Measurements from ENCODE around the gene HTR5A. TPM values are rescaled to one million over a fixed set of nuclear protein-coding genes. Genes with fewer than 3 reads are reported as not detected.

The HTR5A gene
- total and polyA plus RNA-seq, 7 experiments from 2014 or later: not detected

DNA sequence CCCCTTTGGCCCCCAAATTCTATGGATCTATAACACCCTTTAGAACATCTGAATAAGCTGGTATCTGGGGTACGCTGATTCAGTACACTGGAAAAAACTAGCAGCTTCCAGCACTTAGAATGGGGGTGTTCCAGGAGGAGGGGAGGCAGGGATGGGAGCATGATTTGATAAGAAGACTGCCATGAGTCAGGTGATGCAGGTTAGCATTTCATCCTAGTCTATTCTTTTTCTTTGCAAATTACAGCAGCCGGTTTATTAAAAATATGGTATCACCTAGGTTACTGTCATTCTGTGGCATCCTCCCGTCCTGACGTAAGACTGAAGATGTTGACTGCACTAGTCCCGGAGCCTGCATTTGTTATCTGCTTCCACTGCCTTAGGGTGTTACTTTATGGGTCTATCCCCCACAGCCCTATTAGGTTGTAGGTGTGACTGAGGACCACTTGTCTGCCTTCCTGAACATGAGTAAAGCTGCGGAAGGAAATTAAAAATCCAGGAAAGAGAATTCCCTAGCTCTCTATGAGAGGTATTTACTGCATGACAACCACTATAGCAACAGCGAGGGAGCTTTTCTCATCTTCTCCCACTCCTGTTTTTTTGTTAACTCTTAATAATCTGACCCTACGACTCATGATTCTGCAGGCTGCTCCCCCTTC, 1.9 kb downstream of the HTR5A start:
- no peak overlapping the region for H3K4me3 ChIP-seq (ENCODE audit: low read length)
- ChIA-PET POLR2A (no interaction called here), CTCF (no interaction called here)
- Mint-ChIP-seq H3K9me3 (peaks cover 0 to 4% (median 0%) of the 10 kb centered on the region in 11 donors), H3K27ac (no peak overlapping the region), H3K27me3 (peaks cover 39 to 64% (median 48%) of the 10 kb centered on the region in 5 donors), H3K4me1 (peaks cover 0 to 5% (median 0%) of the 10 kb centered on the region in 7 donors), H3K4me3 (no peak overlapping the region), H3K36me3 (peaks cover 0 to 5% (median 0%) of the 10 kb centered on the region in 5 donors)
- H3K27ac ChIP-seq (ENCODE audit: low read depth, low read length): no peak overlapping the region
- H3K27me3 ChIP-seq (ENCODE audit: control insufficient read depth in 2 of 2, insufficient read depth in 2 of 2, low read length in 2 of 2): peaks cover 0 to 15% of the 10 kb centered on the region in 2 donors
- no peak for DNase-seq
- H3K9me3 ChIP-seq (ENCODE audit: control insufficient read depth in 2 of 3, low read length in 3 of 3): no peaks in the 10 kb centered on the region
- intact Hi-C loops (cut with micrococcal nuclease): loop anchor here (5.0 to 10.0 kb wide), 2 partner anchors 145 to 273 kb away; no protein-coding TSS in a partner anchor
- no peaks in the 10 kb centered on the region for H3K36me3 ChIP-seq (ENCODE audit: control insufficient read depth in 2 of 3, insufficient read depth in 3 of 3, low read length in 3 of 3)
- no peak for ATAC-seq
- no peaks in the 10 kb centered on the region for H3K4me1 ChIP-seq (ENCODE audit: control insufficient read depth in 2 of 2, insufficient read depth in 2 of 2, low read length in 2 of 2)

DNA sequence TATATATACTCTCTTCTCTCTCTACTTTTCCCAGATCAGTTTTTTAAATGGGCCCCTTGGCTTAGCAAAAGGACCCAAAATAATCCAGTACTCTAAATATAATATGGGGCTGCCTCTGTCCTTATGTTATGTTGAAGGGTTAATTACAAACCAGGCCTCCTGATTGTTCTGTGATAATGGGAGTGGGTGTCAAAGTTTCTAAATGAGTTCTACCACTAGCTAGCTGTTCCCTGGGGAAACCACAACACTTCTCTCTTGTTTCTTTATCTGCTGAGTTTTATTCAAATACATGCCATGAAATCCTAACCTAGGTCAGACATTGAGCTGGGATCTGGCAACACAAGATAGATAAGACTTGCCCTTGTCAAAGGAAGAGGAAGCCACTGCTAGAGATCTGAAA, 3.8 kb downstream of the HTR5A start:
- peaks cover 0 to 4% (median 0%) of the 10 kb centered on the region in 11 donors for H3K9me3 Mint-ChIP-seq
- intact Hi-C loops (cut with micrococcal nuclease): loop anchor here (5.0 to 10.0 kb wide), 2 partner anchors 147 to 271 kb away; no protein-coding TSS in a partner anchor
- H3K27ac Mint-ChIP-seq: no peak overlapping the region
- no peak for DNase-seq
- peaks cover 0 to 15% of the 10 kb centered on the region in 2 donors for H3K27me3 ChIP-seq (ENCODE audit: control insufficient read depth in 2 of 2, insufficient read depth in 2 of 2, low read length in 2 of 2)
- H3K27me3 Mint-ChIP-seq: peaks cover 41 to 59% (median 44%) of the 10 kb centered on the region in 5 donors
- POLR2A ChIA-PET: no interaction called here
- no peaks in the 10 kb centered on the region for H3K36me3 ChIP-seq (ENCODE audit: control insufficient read depth in 2 of 3, insufficient read depth in 3 of 3, low read length in 3 of 3)
- H3K27ac ChIP-seq (ENCODE audit: low read depth, low read length): no peak overlapping the region
- no peaks in the 10 kb centered on the region for H3K4me1 ChIP-seq (ENCODE audit: control insufficient read depth in 2 of 2, insufficient read depth in 2 of 2, low read length in 2 of 2)
- H3K4me3 Mint-ChIP-seq: no peak overlapping the region
- ATAC-seq: no peak
- CTCF ChIA-PET: no interaction called here
- peaks cover 0 to 5% (median 0%) of the 10 kb centered on the region in 7 donors for H3K4me1 Mint-ChIP-seq
- no peak overlapping the region for H3K4me3 ChIP-seq (ENCODE audit: low read length)
- H3K36me3 Mint-ChIP-seq: no peaks in the 10 kb centered on the region
- H3K9me3 ChIP-seq (ENCODE audit: control insufficient read depth in 2 of 3, low read length in 3 of 3): no peaks in the 10 kb centered on the region

DNA sequence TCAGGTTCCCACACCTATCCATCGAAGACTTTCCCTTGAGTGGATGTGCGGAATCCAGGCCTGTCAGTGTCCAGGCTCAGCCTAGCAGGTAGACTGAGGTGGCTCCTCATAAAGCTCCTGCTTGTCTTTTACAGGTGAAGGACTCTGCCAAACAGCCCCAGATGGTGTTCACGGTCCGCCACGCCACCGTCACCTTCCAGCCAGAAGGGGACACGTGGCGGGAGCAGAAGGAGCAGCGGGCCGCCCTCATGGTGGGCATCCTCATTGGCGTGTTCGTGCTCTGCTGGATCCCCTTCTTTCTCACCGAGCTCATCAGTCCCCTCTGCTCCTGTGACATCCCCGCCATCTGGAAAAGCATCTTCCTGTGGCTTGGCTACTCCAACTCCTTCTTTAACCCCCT, 13.9 kb downstream of the HTR5A start:
- no peaks in the 10 kb centered on the region for H3K4me1 ChIP-seq (ENCODE audit: control insufficient read depth in 2 of 2, insufficient read depth in 2 of 2, low read length in 2 of 2)
- H3K27me3 Mint-ChIP-seq: peaks cover 15 to 54% (median 40%) of the 10 kb centered on the region in 5 donors
- no peaks in the 10 kb centered on the region for H3K36me3 ChIP-seq (ENCODE audit: control insufficient read depth in 2 of 3, insufficient read depth in 3 of 3, low read length in 3 of 3)
- no peak overlapping the region for H3K4me3 ChIP-seq (ENCODE audit: low read length)
- ChIA-PET POLR2A (no interaction called here), CTCF (no interaction called here)
- H3K9me3 Mint-ChIP-seq: peaks cover 0 to 5% (median 0%) of the 10 kb centered on the region in 11 donors
- H3K9me3 ChIP-seq (ENCODE audit: control insufficient read depth in 2 of 3, low read length in 3 of 3): no peaks in the 10 kb centered on the region
- no peak overlapping the region for H3K4me3 Mint-ChIP-seq
- ATAC-seq (no peak), DNase-seq (no peak)
- peak overlapping the region in 1 of 9 donors; percentile 13 for H3K27ac Mint-ChIP-seq
- no peak overlapping the region for H3K27ac ChIP-seq (ENCODE audit: low read depth, low read length)
- H3K27me3 ChIP-seq (ENCODE audit: control insufficient read depth in 2 of 2, insufficient read depth in 2 of 2, low read length in 2 of 2): peaks cover 0 to 4% of the 10 kb centered on the region in 2 donors
- intact Hi-C loops (cut with micrococcal nuclease): no loop called here
- H3K36me3 Mint-ChIP-seq: peaks cover 0 to 3% (median 0%) of the 10 kb centered on the region in 5 donors
- H3K4me1 Mint-ChIP-seq: peaks cover 0 to 15% (median 0%) of the 10 kb centered on the region in 7 donors

DNA sequence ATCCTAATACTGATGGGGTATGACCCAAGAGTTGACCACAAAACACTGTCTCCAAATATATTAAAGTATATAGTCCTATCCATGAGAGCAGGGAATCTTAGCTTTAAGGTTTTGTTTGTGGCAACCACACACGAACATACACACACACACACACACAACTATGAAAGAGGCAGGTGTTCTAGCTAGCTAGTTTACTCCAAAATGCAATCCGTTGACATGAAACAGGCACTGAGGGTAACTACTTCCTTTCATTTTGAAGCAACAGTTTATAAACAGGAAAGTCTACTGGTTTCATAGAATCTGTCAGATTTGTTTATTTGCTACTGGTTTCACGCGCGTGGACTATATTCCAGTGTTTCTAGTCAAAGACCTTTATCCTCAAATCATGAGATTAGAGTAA, 14.8 kb downstream of the HTR5A start:
- CTCF ChIA-PET: no interaction called here
- intact Hi-C loops (cut with micrococcal nuclease): no loop called here

DNA sequence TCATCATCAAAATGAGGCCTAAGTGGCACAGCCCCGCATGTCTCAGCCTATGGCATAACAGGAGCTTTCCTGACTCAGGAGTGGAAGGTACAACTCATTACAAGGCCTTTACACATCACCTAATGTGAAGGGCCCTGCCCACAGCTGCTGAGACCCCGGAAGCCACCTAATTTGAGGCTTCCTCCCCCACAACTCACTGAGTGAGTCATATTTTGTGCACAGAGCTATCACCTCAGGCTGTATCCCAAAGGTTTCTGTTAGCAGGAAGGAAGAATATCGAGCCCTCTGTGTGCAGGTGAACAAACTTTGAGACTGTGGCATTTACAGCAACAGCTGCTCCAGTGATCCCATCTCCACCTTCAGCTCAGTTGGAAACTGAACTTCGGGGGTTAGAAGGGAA, 20.6 kb downstream of the HTR5A start:
- Mint-ChIP-seq H3K27ac (peak overlapping the region in 1 of 9 donors; percentile 31), H3K4me1 (peaks cover 0 to 37% (median 0%) of the 10 kb centered on the region in 7 donors), H3K36me3 (peaks cover 0 to 6% (median 2%) of the 10 kb centered on the region in 5 donors), H3K27me3 (peaks cover 10 to 47% (median 31%) of the 10 kb centered on the region in 5 donors), H3K4me3 (no peak overlapping the region), H3K9me3 (peaks cover 0 to 11% (median 5%) of the 10 kb centered on the region in 11 donors)
- ATAC-seq (no peak), DNase-seq (peak in 1 of 9 donors; percentile 27)
- no peaks in the 10 kb centered on the region for H3K27me3 ChIP-seq (ENCODE audit: control insufficient read depth in 2 of 2, insufficient read depth in 2 of 2, low read length in 2 of 2)
- no peak overlapping the region for H3K27ac ChIP-seq (ENCODE audit: low read depth, low read length)
- H3K4me3 ChIP-seq (ENCODE audit: low read length): no peak overlapping the region
- CTCF ChIA-PET: no interaction called here
- intact Hi-C loops (cut with micrococcal nuclease): no loop called here
- no peaks in the 10 kb centered on the region for H3K36me3 ChIP-seq (ENCODE audit: control insufficient read depth in 2 of 3, insufficient read depth in 3 of 3, low read length in 3 of 3)
- POLR2A ChIA-PET: no interaction called here
- H3K4me1 ChIP-seq (ENCODE audit: control insufficient read depth in 2 of 2, insufficient read depth in 2 of 2, low read length in 2 of 2): no peaks in the 10 kb centered on the region
- H3K9me3 ChIP-seq (ENCODE audit: control insufficient read depth in 2 of 3, low read length in 3 of 3): no peaks in the 10 kb centered on the region

More for the DNA sequence above, 14.8 kb downstream of the HTR5A start:
- H3K9me3 ChIP-seq (ENCODE audit: control insufficient read depth in 2 of 3, low read length in 3 of 3): no peaks in the 10 kb centered on the region
- DNase-seq: no peak
- H3K27me3 ChIP-seq (ENCODE audit: control insufficient read depth in 2 of 2, insufficient read depth in 2 of 2, low read length in 2 of 2): peaks cover 0 to 4% of the 10 kb centered on the region in 2 donors
- H3K4me3 ChIP-seq (ENCODE audit: low read length): no peak overlapping the region
- peak overlapping the region in 1 of 9 donors; percentile 6 for H3K27ac Mint-ChIP-seq
- peaks cover 0 to 7% (median 0%) of the 10 kb centered on the region in 11 donors for H3K9me3 Mint-ChIP-seq
- H3K4me3 Mint-ChIP-seq: peak overlapping the region in 1 of 10 donors; percentile 15
- no peak overlapping the region for H3K27ac ChIP-seq (ENCODE audit: low read depth, low read length)
- POLR2A ChIA-PET: no interaction called here
- H3K27me3 Mint-ChIP-seq: peaks cover 13 to 53% (median 40%) of the 10 kb centered on the region in 5 donors
- peaks cover 0 to 21% (median 0%) of the 10 kb centered on the region in 7 donors for H3K4me1 Mint-ChIP-seq
- ATAC-seq: no peak
- H3K4me1 ChIP-seq (ENCODE audit: control insufficient read depth in 2 of 2, insufficient read depth in 2 of 2, low read length in 2 of 2): no peaks in the 10 kb centered on the region
- H3K36me3 ChIP-seq (ENCODE audit: control insufficient read depth in 2 of 3, insufficient read depth in 3 of 3, low read length in 3 of 3): no peaks in the 10 kb centered on the region
- H3K36me3 Mint-ChIP-seq: peaks cover 0 to 5% (median 0%) of the 10 kb centered on the region in 5 donors

DNA sequence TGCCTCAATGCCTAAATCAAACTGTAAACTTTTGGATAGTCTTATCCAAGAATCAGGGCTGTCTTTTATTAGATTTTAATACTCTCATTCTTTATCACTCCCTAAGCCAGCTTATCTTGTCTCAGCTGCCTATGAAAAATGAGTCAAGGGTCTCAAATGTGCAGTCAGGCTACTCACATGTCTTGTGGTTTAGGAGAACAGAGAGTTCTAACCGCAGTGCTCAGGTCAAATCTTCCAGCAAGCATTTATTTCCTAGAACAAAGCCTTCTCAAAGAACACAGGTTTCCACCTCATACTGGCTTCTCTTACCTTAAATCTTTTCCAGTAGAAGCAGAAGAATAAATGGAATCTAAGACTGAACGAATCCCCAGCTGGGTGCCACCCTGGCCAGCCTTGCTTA, 23.5 kb downstream of the HTR5A start:
- no peak overlapping the region for H3K4me3 ChIP-seq (ENCODE audit: low read length)
- no peak for DNase-seq
- Mint-ChIP-seq H3K4me1 (peaks cover 0 to 37% (median 0%) of the 10 kb centered on the region in 7 donors), H3K27me3 (peaks cover 5 to 42% (median 31%) of the 10 kb centered on the region in 5 donors), H3K4me3 (no peak overlapping the region), H3K27ac (no peak overlapping the region), H3K36me3 (peaks cover 0 to 8% (median 2%) of the 10 kb centered on the region in 5 donors), H3K9me3 (peaks cover 2 to 23% (median 8%) of the 10 kb centered on the region in 11 donors)
- ChIA-PET CTCF (no interaction called here), POLR2A (no interaction called here)
- H3K9me3 ChIP-seq (ENCODE audit: control insufficient read depth in 2 of 3, low read length in 3 of 3): no peaks in the 10 kb centered on the region
- no peaks in the 10 kb centered on the region for H3K4me1 ChIP-seq (ENCODE audit: control insufficient read depth in 2 of 2, insufficient read depth in 2 of 2, low read length in 2 of 2)
- intact Hi-C loops (cut with micrococcal nuclease): no loop called here
- H3K36me3 ChIP-seq (ENCODE audit: control insufficient read depth in 2 of 3, insufficient read depth in 3 of 3, low read length in 3 of 3): no peaks in the 10 kb centered on the region
- ATAC-seq: no peak
- no peak overlapping the region for H3K27ac ChIP-seq (ENCODE audit: low read depth, low read length)
- H3K27me3 ChIP-seq (ENCODE audit: control insufficient read depth in 2 of 2, insufficient read depth in 2 of 2, low read length in 2 of 2): no peaks in the 10 kb centered on the region
